H9 (cell line): ENCODE measurements around the gene STK32C. TPM values are rescaled to one million over a fixed set of nuclear protein-coding genes. Genes with fewer than 3 reads are reported as not detected.

Source experiments
- DNase-seq: peaks from one replicate; pipeline ENCODE4 v3.0.0-alpha.2; 2017
- H2AFZ ChIP-seq: one replicate; pipeline ENCODE4 v1.6.1; 2013; ENCODE audit warnings: mild to moderate bottlenecking, low read length, control low read depth, moderate library complexity
- H2AK5ac ChIP-seq: 2 replicates; pipeline ENCODE4 v1.6.1; 2013; ENCODE audit warnings: low read length, control low read depth, mixed read lengths; ENCODE audit not compliant: insufficient read length
- H2BK120ac ChIP-seq: one replicate; pipeline ENCODE4 v1.6.1; 2013; ENCODE audit warnings: low read depth, mild to moderate bottlenecking, low read length, control low read depth, inconsistent platforms; ENCODE audit not compliant: poor library complexity, severe bottlenecking
- H2BK12ac ChIP-seq: 2 replicates; pipeline ENCODE4 v1.6.1; 2013; ENCODE audit warnings: low read length, control low read depth, mixed read lengths, low read depth; ENCODE audit not compliant: insufficient read length
- H2BK15ac ChIP-seq: 2 replicates; pipeline ENCODE4 v1.6.1; 2013; ENCODE audit warnings: low read depth, low read length, control low read depth
- H2BK20ac ChIP-seq: one replicate; pipeline ENCODE4 v1.6.1; 2013; ENCODE audit warnings: low read depth, mild to moderate bottlenecking, low read length, control low read depth, inconsistent platforms; ENCODE audit not compliant: poor library complexity, severe bottlenecking
- H2BK5ac ChIP-seq: 2 replicates; pipeline ENCODE4 v1.6.1; 2013; ENCODE audit warnings: low read length, control low read depth, mixed read lengths; ENCODE audit not compliant: insufficient read length
- H3K14ac ChIP-seq: 2 replicates; pipeline ENCODE4 v1.6.1; 2013; ENCODE audit warnings: low read length, control low read depth; ENCODE audit not compliant: insufficient read depth
- H3K18ac ChIP-seq: 2 replicates; pipeline ENCODE4 v1.6.1; 2013; ENCODE audit warnings: low read depth, mild to moderate bottlenecking, mixed read lengths, low read length, control low read depth; ENCODE audit not compliant: insufficient read length
- H3K23ac ChIP-seq: 2 replicates; pipeline ENCODE4 v1.6.1; 2013; ENCODE audit warnings: low read length, control low read depth, mixed read lengths, low read depth; ENCODE audit not compliant: insufficient read length
- H3K23me2 ChIP-seq: 2 replicates; pipeline ENCODE4 v1.6.1; 2013; ENCODE audit warnings: low read depth, mild to moderate bottlenecking, mixed read lengths, low read length, control low read depth; ENCODE audit not compliant: insufficient read length, poor library complexity, severe bottlenecking
- H3K27ac ChIP-seq: 2 replicates; pipeline ENCODE4 v1.5.1; 2013; ENCODE audit warnings: low read length, control low read depth, mixed read lengths, low read depth; ENCODE audit not compliant: insufficient read length
- H3K27me3 ChIP-seq: 2 replicates; pipeline ENCODE4 v1.6.1; 2013; ENCODE audit warnings: low read length, control low read depth, inconsistent platforms; ENCODE audit not compliant: insufficient read depth
- H3K4ac ChIP-seq: 2 replicates; pipeline ENCODE4 v1.6.1; 2013; ENCODE audit warnings: low read depth, mild to moderate bottlenecking, control low read depth, inconsistent platforms, low read length, moderate library complexity
- H3K4me1 ChIP-seq: 2 replicates; pipeline ENCODE4 v1.6.1; 2013; ENCODE audit warnings: low read length, control low read depth, inconsistent platforms; ENCODE audit not compliant: insufficient read depth
- H3K4me2 ChIP-seq: 2 replicates; pipeline ENCODE4 v1.6.1; 2013; ENCODE audit warnings: low read length, control low read depth, mixed read lengths; ENCODE audit not compliant: insufficient read length, insufficient read depth
- H3K56ac ChIP-seq: 2 replicates; pipeline ENCODE4 v1.6.1; 2013; ENCODE audit warnings: low read depth, mild to moderate bottlenecking, mixed read lengths, low read length, control low read depth; ENCODE audit not compliant: insufficient read length
- H3K79me1 ChIP-seq: 2 replicates; pipeline ENCODE4 v1.6.1; 2013; ENCODE audit warnings: low read depth, mild to moderate bottlenecking, moderate library complexity, low read length, control low read depth, inconsistent platforms; ENCODE audit not compliant: insufficient read depth, poor library complexity, severe bottlenecking
- H3K79me2 ChIP-seq: 2 replicates; pipeline ENCODE4 v1.6.1; 2013; ENCODE audit warnings: low read length, control low read depth, inconsistent platforms; ENCODE audit not compliant: insufficient read depth
- H3K9ac ChIP-seq: 2 replicates; pipeline ENCODE4 v1.6.1; 2013; ENCODE audit warnings: low read length, control low read depth, mixed read lengths; ENCODE audit not compliant: insufficient read length; ENCODE audit errors: extremely low read depth
- H3K9me3 ChIP-seq: one replicate; pipeline ENCODE4 v1.6.1; 2013; ENCODE audit warnings: low read depth, low read length, inconsistent platforms; ENCODE audit not compliant: control insufficient read depth
- H3T11ph ChIP-seq: one replicate; pipeline ENCODE4 v1.6.1; 2013; ENCODE audit warnings: mild to moderate bottlenecking, low read length, control low read depth, inconsistent platforms
- H4K20me1 ChIP-seq: one replicate; pipeline ENCODE4 v1.6.1; 2013; ENCODE audit not compliant: control insufficient read depth, insufficient read length, insufficient read depth
- H4K5ac ChIP-seq: 2 replicates; pipeline ENCODE4 v1.6.1; 2013; ENCODE audit warnings: low read depth, mild to moderate bottlenecking, mixed read lengths, low read length, control low read depth; ENCODE audit not compliant: insufficient read length
- H4K8ac ChIP-seq: replicated peaks from 2 replicates; pipeline ENCODE4 v1.6.1; 2013; ENCODE audit warnings: low read length, control low read depth, mixed read lengths, low read depth; ENCODE audit not compliant: insufficient read length
- H4K91ac ChIP-seq: 2 replicates; pipeline ENCODE4 v1.6.1; 2013; ENCODE audit warnings: low read depth, mild to moderate bottlenecking, moderate library complexity, mixed read lengths, low read length, control low read depth; ENCODE audit not compliant: insufficient read length
- H3K27ac Mint-ChIP-seq, 3 experiments: 2 replicates in 2 of 3; 3 replicates in 1 of 3; pipeline ENCODE4 v1.8.0; 2020 to 2021; ENCODE audit warnings: mixed read lengths in 3 of 3, mild to moderate bottlenecking in 1 of 3, moderate library complexity in 1 of 3
- H3K27me3 Mint-ChIP-seq: 2 replicates; pipeline ENCODE4 v1.8.0; 2021; ENCODE audit warnings: low read depth, mild to moderate bottlenecking, moderate library complexity, mixed read lengths
- H3K36me3 Mint-ChIP-seq, 3 experiments: 2 replicates in 2 of 3; 3 replicates in 1 of 3; pipeline ENCODE4 v1.8.0; 2020 to 2021; ENCODE audit warnings: low read depth in 3 of 3, mixed read lengths in 3 of 3; ENCODE audit not compliant: insufficient read depth in 1 of 3
- H3K4me1 Mint-ChIP-seq, 2 experiments: 2 replicates each; pipeline ENCODE4 v1.8.0; 2020; ENCODE audit warnings: mixed read lengths in 2 of 2
- H3K4me3 Mint-ChIP-seq, 2 experiments: 2 replicates in 1 of 2; 3 replicates in 1 of 2; pipeline ENCODE4 v1.8.0; 2020 to 2021; ENCODE audit warnings: mild to moderate bottlenecking in 2 of 2, mixed read lengths in 2 of 2, moderate library complexity in 1 of 2
- H3K9me3 Mint-ChIP-seq, 2 experiments: 2 replicates in 1 of 2; 3 replicates in 1 of 2; pipeline ENCODE4 v1.8.0; 2020; ENCODE audit warnings: mild to moderate bottlenecking in 2 of 2, mixed read lengths in 2 of 2, moderate library complexity in 1 of 2
- CTCF ChIP-seq: fragments of 200-600 bp; sonication (generic); conservative IDR thresholded peaks from 3 replicates; pipeline ENCODE4 v1.8.0; 2021; ENCODE audit warnings: antibody characterized with exemption, mild to moderate bottlenecking
- WGBS: extraction: QIAGEN DNeasy Blood & Tissue Kit; methylation state at CpG from one replicate; pipeline ENCODE4 v1.1.7; 2013; ENCODE audit warnings: missing lambda C conversion rate, low lambda C conversion rate, mixed read lengths; ENCODE audit not compliant: insufficient read length; ENCODE audit errors: extremely low coverage; 5-methylcytosine and 5-hydroxymethylcytosine counted together
- total RNA-seq: library from RNA; stranded (reverse); gene quantifications from 2 replicates; pipeline ENCODE4 v1.2.1, GENCODE V29; 2021

The STK32C gene
- total RNA-seq, 1 experiment from 2014 or later: 11.3 TPM

GRCh38 chr10:132349766-132350165, 42.0 kb upstream of the STK32C start:
- H3K9me3 Mint-ChIP-seq: no peaks in the 10 kb centered on the region
- Histone ChIP-seq H3K4me2 (no peak overlapping the region), H3K79me1 (no peaks in the 10 kb centered on the region), H2BK12ac (no peak overlapping the region), H3K18ac (no peak overlapping the region), H3K4ac (no peak overlapping the region), H4K5ac (no peak overlapping the region), H3T11ph (no peak overlapping the region), H3K23me2 (no peaks in the 10 kb centered on the region), H3K56ac (no peak overlapping the region), H3K9me3 (no peaks in the 10 kb centered on the region), H3K27me3 (no peaks in the 10 kb centered on the region), H2AFZ (no peak overlapping the region), H2AK5ac (no peak overlapping the region), H2BK5ac (no peak overlapping the region), H4K20me1 (no peaks in the 10 kb centered on the region), H3K23ac (no peak overlapping the region), H4K8ac (no peak overlapping the region), H2BK20ac (no peak overlapping the region), H2BK15ac (no peak overlapping the region), H3K27ac (no peak overlapping the region), H2BK120ac (no peak overlapping the region), H3K4me1 (no peaks in the 10 kb centered on the region), H3K79me2 (no peaks in the 10 kb centered on the region), H4K91ac (no peak overlapping the region), H3K9ac (no peak overlapping the region), H3K14ac (no peak overlapping the region)
- H3K27me3 Mint-ChIP-seq: peaks cover 5% of the 10 kb centered on the region
- H3K4me1 Mint-ChIP-seq: peaks cover 6 to 12% of the 10 kb centered on the region in 2 experiments; a peak in 3 of 4 replicates
- WGBS: no CpG with 5 or more reads among the region's 6 CpGs
- no peak overlapping the region for H3K27ac Mint-ChIP-seq
- DNase-seq: no peak
- TF ChIP-seq CTCF: no peak
- no peaks in the 10 kb centered on the region for H3K36me3 Mint-ChIP-seq
- no peak overlapping the region for H3K4me3 Mint-ChIP-seq
